IPS-15b (cell line): ENCODE results near the gene NKX2-4.
A peak's percentile ranks its signal among the peaks of the same experiment; 100 is the strongest.
"Not testable (repeated sequence)": the region's sequence is repeated elsewhere in the genome, so short reads cannot be mapped to it uniquely, and the experiment has no call there.

Experiments
- H3K27me3 ChIP-seq: one replicate; pipeline ENCODE4 v1.6.1; 2013; ENCODE audit warnings: low read length; ENCODE audit not compliant: control insufficient read depth, insufficient read depth
- H3K36me3 ChIP-seq: one replicate; pipeline ENCODE4 v1.6.1; 2013; ENCODE audit warnings: low read length; ENCODE audit not compliant: control insufficient read depth, insufficient read depth
- H3K4me1 ChIP-seq: one replicate; pipeline ENCODE4 v1.6.1; 2013; ENCODE audit warnings: mild to moderate bottlenecking, low read length; ENCODE audit not compliant: control insufficient read depth, insufficient read depth
- H3K4me3 ChIP-seq: one replicate; pipeline ENCODE4 v1.5.1; 2013; ENCODE audit warnings: low read depth, low read length
- H3K9ac ChIP-seq: one replicate; pipeline ENCODE4 v1.6.1; 2013; ENCODE audit warnings: low read depth, mild to moderate bottlenecking, low read length
- H3K9me3 ChIP-seq: one replicate; pipeline ENCODE4 v1.6.1; 2013; ENCODE audit warnings: mild to moderate bottlenecking, low read length; ENCODE audit not compliant: control insufficient read depth, insufficient read depth

Gene NKX2-4

DNA sequence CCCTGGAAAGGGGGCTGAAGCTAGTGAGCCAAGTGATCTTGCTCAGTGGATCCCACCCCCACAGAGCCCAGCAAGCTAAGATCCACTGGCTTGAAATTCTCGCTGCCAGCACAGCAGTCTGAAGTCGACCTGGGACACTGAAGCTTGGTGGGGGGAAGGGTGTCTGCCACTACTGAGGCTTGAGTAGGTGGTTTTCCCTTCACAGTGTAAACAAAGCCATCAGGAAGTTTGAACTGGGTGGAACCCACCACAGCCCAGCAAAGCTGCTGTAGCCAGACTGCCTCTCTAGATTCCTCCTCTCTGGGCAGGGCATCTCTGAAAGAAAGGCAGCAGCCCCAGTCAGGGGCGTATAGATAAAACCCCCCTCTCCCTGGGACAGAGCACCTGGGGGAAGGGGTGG is 16.7 kb upstream of the NKX2-4 start:
- not testable (repeated sequence) for H3K36me3 ChIP-seq, H3K4me3 ChIP-seq, H3K4me1 ChIP-seq, H3K27me3 ChIP-seq, H3K9ac ChIP-seq, H3K9me3 ChIP-seq

DNA sequence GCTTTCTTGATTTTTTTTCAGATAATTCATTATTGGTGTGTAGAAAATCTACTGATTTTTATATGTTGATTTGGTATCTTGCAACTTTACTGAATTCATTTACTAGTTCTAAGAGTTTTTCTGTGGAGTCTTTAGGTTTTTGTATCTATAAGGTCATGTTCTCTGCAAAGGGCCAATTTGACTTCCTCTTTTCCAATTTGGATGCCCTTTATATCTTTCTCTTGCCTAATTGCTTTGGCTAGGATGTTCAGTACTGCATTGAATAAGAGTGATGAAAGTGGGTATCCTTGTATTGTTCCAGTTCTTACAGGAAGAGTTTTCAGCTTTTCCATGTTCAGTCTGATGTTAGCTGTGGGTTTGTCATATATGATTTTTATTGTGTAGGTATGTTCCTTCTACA is 14.4 kb upstream of the NKX2-4 start:
- H3K4me3 ChIP-seq, result no peak overlapping the region

DNA sequence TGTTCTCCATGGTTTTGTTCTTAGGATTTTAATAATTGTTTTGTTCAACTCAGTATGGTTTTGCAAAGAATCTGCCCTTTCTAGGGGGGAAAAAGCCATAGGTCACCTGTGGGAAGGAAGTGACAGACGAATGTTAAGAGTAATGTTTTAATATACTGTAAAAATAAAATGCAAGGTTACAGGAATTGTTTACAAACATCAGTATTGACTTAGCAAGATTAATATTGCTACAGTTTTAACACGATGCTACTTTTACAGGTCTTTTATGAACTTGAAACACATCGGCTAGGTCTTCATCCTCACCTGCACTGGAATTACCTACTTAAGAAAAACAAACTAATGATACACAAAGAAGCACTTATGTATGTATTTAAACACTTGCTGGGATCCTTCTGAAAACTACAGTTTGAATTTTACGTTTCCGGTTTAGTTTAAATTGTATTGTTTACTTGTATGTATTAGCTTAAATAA is 1.7 kb upstream of the NKX2-4 start:
- Histone ChIP-seq H3K36me3 (no peaks in the 10 kb centered on the region), H3K4me1 (no peaks in the 10 kb centered on the region), H3K27me3 (peaks cover 74% of the 10 kb centered on the region), H3K9me3 (no peaks in the 10 kb centered on the region), H3K9ac (no peak overlapping the region), H3K4me3 (no peak overlapping the region)

More for the DNA sequence above, 14.4 kb upstream of the NKX2-4 start:
- Histone ChIP-seq H3K36me3 (no peaks in the 10 kb centered on the region), H3K9me3 (no peaks in the 10 kb centered on the region), H3K4me1 (no peaks in the 10 kb centered on the region), H3K9ac (no peak overlapping the region), H3K27me3 (no peaks in the 10 kb centered on the region)

DNA sequence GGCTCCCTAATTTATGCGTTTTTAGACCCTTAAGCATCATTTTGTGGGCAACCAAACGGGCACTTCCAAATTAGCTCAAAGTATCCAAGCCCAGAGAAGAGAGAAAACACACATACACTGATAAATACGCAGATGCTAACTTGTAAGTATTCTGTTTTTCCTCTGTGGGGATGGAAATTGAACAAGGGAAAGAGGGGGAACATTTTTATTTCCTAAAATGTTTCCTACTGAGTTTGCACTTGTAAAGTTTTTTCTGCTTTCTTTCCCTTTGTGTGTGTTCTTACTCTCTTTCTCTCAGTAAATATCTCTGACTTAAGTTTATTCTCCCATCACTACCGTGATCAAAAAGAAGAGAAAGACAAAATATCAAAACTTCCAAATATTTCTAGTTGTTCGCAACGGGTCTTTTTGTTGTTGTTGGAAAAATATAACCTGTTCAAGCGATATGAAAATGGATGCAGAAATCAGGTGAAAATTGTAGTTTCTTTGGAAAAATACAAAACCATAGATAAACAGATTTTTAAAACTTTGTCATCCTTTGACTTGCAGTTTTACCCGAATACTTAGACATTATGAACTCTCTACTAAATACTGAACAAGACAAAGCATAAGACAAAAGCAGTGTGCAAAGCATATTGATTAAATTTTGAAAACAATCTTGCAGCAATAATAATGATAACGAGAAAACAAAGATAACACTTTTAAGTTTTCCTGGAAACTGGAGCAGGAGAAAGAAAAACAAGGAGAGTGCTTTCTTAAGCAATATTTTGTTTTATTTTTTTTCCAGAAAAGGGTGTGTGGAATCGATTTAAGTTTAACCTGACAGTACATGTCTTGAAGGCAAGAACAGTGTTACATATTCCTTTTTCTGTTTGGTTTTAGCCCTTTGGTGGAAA is 1.0 kb upstream of the NKX2-4 start:
- H3K27me3 ChIP-seq, result peaks cover 81% of the 10 kb centered on the region
- no peaks in the 10 kb centered on the region for H3K36me3 ChIP-seq
- no peak overlapping the region for H3K4me3 ChIP-seq
- no peak overlapping the region for H3K9ac ChIP-seq
- no peaks in the 10 kb centered on the region for H3K4me1 ChIP-seq
- H3K9me3 ChIP-seq, result no peaks in the 10 kb centered on the region

DNA sequence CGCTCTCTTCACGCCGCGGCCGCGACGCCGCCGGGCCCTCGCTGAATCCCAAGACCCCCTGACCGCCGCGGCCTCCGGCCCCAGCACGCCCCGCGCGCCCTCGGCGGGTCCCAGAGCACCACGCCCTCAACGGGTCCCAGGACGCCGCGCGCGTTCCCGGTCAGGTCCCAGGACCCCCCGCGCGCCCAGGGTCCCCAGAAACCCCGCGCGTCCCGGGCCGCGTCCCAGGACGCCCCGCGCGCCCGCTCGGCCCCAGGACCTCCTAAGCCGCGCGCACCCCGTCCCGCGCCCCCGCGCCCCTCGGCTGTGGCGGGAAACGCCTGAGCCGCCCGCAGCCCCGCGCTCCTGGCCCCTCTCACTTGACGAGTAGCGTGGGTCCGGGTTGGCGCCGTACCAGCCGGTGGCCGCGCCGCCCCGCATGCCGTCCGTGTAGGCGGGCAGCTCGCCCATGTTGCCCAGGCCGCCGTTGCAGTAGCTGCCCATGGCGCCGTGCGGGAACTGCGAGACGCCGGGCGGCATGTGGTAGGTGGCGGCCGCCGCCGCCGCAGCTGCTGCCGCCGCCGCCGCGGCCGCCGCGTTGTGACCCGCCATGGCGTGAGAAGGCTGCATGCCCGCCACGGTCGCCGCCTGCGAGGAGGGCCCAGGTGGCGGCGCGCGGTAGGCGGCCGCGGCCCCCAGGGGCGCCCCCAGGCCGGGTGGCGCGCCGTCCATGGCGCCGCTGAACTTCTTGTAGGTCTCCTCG is 556 bp downstream of the NKX2-4 start:
- Histone ChIP-seq H3K4me3 (peak overlapping the region; percentile 39), H3K4me1 (no peaks in the 10 kb centered on the region), H3K36me3 (no peaks in the 10 kb centered on the region), H3K9me3 (no peaks in the 10 kb centered on the region), H3K9ac (no peak overlapping the region), H3K27me3 (peaks cover 95% of the 10 kb centered on the region)

DNA sequence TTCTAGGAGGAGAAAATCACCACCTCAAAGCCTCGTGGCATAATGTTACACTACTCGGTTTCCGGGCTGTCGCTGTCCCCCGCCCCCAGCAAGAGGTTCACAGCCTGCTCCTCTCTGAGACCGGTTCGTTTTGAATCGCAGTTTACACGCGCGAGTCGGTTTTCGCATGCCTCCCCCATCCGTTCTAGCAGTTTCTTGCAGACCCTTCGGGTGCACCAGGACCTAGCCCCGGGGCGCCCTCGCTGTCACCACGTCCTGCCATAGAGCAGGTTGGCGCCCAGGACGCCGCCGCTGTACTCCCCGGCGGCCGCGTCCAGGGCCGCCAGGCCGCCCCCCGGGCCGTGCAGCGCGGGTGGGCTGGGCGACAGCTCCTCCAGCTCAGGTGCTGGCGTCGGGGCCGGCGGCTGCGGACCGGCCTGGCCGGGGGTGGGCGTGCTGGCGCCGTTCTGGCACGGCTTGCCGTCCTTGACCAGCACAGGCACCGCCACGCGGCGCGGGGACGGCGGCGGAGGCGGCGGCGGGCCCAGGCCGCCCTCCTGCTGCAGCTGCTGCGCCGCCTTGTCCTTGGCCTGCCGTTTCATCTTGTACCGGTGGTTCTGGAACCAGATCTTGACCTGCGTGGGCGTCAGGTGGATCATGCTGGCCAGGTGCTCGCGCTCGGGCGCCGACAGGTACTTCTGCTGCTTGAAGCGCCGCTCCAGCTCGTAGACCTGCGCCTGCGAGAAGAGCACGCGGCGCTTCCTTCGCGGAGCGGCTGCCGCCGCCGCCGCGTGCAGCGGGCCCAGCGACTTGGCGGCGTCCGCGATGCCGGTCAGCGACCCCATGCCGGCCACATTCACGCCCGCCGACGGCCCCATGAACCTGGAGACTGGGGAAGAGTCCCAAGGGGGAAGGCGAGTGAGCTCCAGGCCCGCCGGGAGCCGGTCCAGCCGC is 1.4 kb downstream of the NKX2-4 start:
- peak overlapping the region; percentile 30 for H3K4me3 ChIP-seq
- H3K27me3 ChIP-seq, result peaks cover 92% of the 10 kb centered on the region
- no peaks in the 10 kb centered on the region for H3K9me3 ChIP-seq

DNA sequence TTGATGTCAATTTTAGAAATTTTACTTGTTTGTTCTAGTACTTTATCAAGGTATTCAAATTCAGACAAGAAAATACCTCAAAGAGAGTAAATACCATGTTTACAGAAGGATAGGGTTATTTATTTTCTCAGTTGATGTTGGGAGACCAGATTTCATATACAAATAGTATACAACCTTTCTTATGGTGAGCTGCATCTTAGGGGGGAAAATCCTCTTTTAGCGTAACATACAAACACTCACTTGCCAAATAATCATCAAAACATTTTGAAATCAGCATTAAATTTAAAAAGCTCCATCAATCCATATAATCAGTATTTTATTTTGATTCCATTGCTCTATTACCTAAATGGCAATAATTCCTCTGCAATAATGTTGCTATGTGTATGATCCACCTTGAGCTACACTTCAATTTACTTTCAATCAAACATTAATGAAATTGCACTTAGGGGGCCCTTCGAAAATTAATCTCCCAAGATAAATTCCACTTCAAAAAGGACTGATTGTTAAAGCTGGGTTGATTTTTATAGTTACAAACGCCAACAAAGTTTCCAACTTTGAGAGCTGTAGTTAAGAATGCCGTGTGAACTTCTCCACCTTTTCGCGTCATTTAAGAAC is 2.2 kb downstream of the NKX2-4 start:
- Histone ChIP-seq H3K4me3 (peak overlapping the region; percentile 30), H3K9ac (no peak overlapping the region), H3K4me1 (no peaks in the 10 kb centered on the region), H3K36me3 (no peaks in the 10 kb centered on the region), H3K27me3 (peaks cover 90% of the 10 kb centered on the region), H3K9me3 (no peaks in the 10 kb centered on the region)

More for the DNA sequence above, 1.4 kb downstream of the NKX2-4 start:
- Histone ChIP-seq H3K36me3 (no peaks in the 10 kb centered on the region), H3K9ac (no peak overlapping the region), H3K4me1 (no peaks in the 10 kb centered on the region)

DNA sequence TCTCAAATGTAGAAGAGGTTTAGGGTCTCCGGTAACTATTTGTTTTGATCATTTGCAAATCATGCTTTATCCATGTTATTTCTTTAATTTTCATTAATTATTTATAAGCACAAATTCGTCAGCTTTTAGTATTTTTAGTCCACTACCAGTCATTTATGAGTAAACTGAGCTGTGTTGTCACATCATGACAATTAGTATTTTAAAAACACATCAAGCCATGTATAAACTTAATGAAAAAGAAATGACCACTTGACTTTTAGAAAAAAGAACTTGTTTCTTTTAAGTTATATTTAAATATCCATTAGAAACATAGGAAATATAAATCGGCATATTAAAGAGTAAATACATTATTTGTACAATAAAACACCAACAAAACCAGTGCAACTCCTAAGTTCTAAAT is 2.8 kb downstream of the NKX2-4 start:
- no peak overlapping the region for H3K4me3 ChIP-seq
- peaks cover 85% of the 10 kb centered on the region for H3K27me3 ChIP-seq
- no peak overlapping the region for H3K9ac ChIP-seq

DNA sequence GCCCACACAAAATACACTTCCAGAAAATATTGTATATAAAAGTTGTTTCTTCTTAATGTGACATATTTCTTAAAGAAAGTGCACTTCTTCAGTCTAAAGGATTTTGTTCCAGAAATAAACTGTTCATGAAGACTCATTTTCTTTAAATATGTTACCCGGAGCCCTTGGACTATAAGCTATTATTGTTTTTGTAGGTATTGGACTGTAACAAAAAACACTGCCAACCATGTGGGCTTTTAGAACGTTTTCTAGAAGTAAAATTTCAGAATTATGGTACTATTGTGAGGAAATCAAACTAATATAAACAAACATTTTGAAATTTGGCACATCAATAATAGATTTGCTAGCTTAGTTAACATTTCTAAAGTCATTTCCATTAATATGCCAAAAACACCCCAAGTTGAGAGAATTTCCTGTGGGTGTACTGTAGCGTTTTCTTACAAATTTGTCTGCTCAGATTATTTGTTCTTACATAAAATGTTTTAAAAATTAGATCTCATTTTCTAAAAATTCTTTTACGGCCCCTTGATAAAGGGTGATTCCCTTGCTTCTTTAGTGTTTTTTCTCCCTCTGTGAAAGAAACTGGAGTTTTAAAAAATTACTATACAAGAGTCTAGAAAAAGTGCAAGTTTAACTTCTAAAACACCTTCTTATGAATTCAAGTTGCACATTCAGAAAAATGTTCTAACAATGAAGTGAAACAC is 3.4 kb downstream of the NKX2-4 start:
- H3K9me3 ChIP-seq, result no peaks in the 10 kb centered on the region
- H3K36me3 ChIP-seq, result no peaks in the 10 kb centered on the region
- H3K27me3 ChIP-seq, result peaks cover 79% of the 10 kb centered on the region
- no peak overlapping the region for H3K4me3 ChIP-seq
- H3K9ac ChIP-seq, result no peak overlapping the region
- no peaks in the 10 kb centered on the region for H3K4me1 ChIP-seq

More for the DNA sequence above, 2.8 kb downstream of the NKX2-4 start:
- H3K36me3 ChIP-seq, result no peaks in the 10 kb centered on the region
- no peaks in the 10 kb centered on the region for H3K9me3 ChIP-seq
- no peaks in the 10 kb centered on the region for H3K4me1 ChIP-seq

DNA sequence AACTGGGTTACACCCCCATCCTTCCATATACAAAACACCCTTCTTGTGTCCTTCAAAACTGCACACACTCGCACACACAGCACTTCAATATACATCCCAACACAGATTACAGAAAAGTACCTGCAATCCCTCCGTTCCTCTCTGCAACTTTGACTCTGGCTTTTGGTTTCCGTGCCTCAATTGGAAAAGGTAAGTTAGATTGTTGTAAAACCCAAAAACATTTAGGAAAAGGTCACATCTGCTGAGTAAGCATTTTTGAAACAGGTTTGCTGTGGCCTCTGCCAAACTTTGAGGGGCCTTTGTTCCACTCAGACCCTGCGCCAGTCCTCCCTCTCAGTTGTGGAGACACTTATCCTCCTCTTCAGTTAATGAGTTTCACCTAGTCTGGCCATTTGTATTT is 4.2 kb downstream of the NKX2-4 start:
- Histone ChIP-seq H3K36me3 (no peaks in the 10 kb centered on the region), H3K4me1 (no peaks in the 10 kb centered on the region), H3K9me3 (no peaks in the 10 kb centered on the region), H3K9ac (no peak overlapping the region), H3K27me3 (peaks cover 71% of the 10 kb centered on the region), H3K4me3 (no peak overlapping the region)
